ENCODE results near the gene COX15. TPM values are rescaled to one million over a fixed set of nuclear protein-coding genes. Genes with fewer than 3 reads are reported as not detected.
"Not testable (repeated sequence)": the region's sequence is repeated elsewhere in the genome, so short reads cannot be mapped to it uniquely, and the experiment has no call there.

The COX15 gene
- total and polyA plus RNA-seq, 2 donors (not counting 1 experiment from before 2014, with no cell fraction given), result 26.4 to 43.9 TPM

- Histone ChIP-seq H3K27me3 (ENCODE audit: control insufficient read depth, insufficient read depth, low read length) (no peaks in the 10 kb centered on the region), H3K9me3 (ENCODE audit: control insufficient read depth, insufficient read depth, low read depth, low read length) (no peaks in the 10 kb centered on the region), H3K9ac (ENCODE audit: insufficient read depth, low read length) (no peak overlapping the region), H4K20me1 (ENCODE audit: control insufficient read depth, extremely low read depth, insufficient read depth, low read length) (no peaks in the 10 kb centered on the region), H3K4me2 (ENCODE audit: extremely low read depth, insufficient read depth, low read length) (no peak overlapping the region), H3K79me2 (ENCODE audit: control insufficient read depth, insufficient read depth, low read length) (no peaks in the 10 kb centered on the region), H3K4me1 (ENCODE audit: control insufficient read depth, extremely low read depth, insufficient read depth, low read length) (peaks cover 5% of the 10 kb centered on the region), H3K36me3 (ENCODE audit: control insufficient read depth, insufficient read depth, low read length) (no peaks in the 10 kb centered on the region), H3K4me3 (replicated peaks in 1 of 4; ENCODE audit: control extremely low read depth in 1 of 4, insufficient read depth in 1 of 4, low read depth in 3 of 4, low read length in 4 of 4) (no peak overlapping the region), H2AFZ (ENCODE audit: low read length) (no peak overlapping the region), H3K27ac (ENCODE audit: insufficient read depth, low read length) (no peak overlapping the region)
- DNase-seq (ENCODE audit: low read depth in 2 of 2), result no peak
- TF ChIP-seq CTCF (conservative IDR thresholded peaks at IDR 0.05 in 1 of 2, IDR thresholded peaks at IDR 0.05 in 1 of 2; ENCODE audit: low read depth in 1 of 2, low read length in 2 of 2) (no peak), EZH2 (IDR thresholded peaks at IDR 0.05; ENCODE audit: low read length, missing control alignments) (no peak)
Measured at GRCh38 chr10:99740933-99741559, 9.1 kb upstream of the COX15 start.

- TF ChIP-seq CTCF (conservative IDR thresholded peaks at IDR 0.05 in 1 of 2, IDR thresholded peaks at IDR 0.05 in 1 of 2; ENCODE audit: low read depth in 1 of 2, low read length in 2 of 2) (no peak), EZH2 (IDR thresholded peaks at IDR 0.05; ENCODE audit: low read length, missing control alignments) (no peak)
- H3K79me2 ChIP-seq (ENCODE audit: control insufficient read depth, insufficient read depth, low read length), result no peaks in the 10 kb centered on the region
- no peaks in the 10 kb centered on the region for H3K9me3 ChIP-seq (ENCODE audit: control insufficient read depth, insufficient read depth, low read depth, low read length)
- H3K36me3 ChIP-seq (ENCODE audit: control insufficient read depth, insufficient read depth, low read length), result no peaks in the 10 kb centered on the region
- H3K27ac ChIP-seq (ENCODE audit: insufficient read depth, low read length), result no peak overlapping the region
- no peak overlapping the region for H3K9ac ChIP-seq (ENCODE audit: insufficient read depth, low read length)
- no peak overlapping the region for H3K4me3 ChIP-seq (replicated peaks in 1 of 4; ENCODE audit: control extremely low read depth in 1 of 4, insufficient read depth in 1 of 4, low read depth in 3 of 4, low read length in 4 of 4)
- H4K20me1 ChIP-seq (ENCODE audit: control insufficient read depth, extremely low read depth, insufficient read depth, low read length), result no peaks in the 10 kb centered on the region
- H3K27me3 ChIP-seq (ENCODE audit: control insufficient read depth, insufficient read depth, low read length), result no peaks in the 10 kb centered on the region
- H2AFZ ChIP-seq (ENCODE audit: low read length), result no peak overlapping the region
- no peak overlapping the region for H3K4me2 ChIP-seq (ENCODE audit: extremely low read depth, insufficient read depth, low read length)
- peaks cover 5% of the 10 kb centered on the region for H3K4me1 ChIP-seq (ENCODE audit: control insufficient read depth, extremely low read depth, insufficient read depth, low read length)
- DNase-seq (ENCODE audit: low read depth in 2 of 2), result no peak
Measured at GRCh38 chr10:99740260-99740659, 8.3 kb upstream of the COX15 start.

GRCh38 chr10:99734111-99734510 lies 2.2 kb upstream of the COX15 start:
- not testable (repeated sequence) for H3K9ac ChIP-seq (ENCODE audit: insufficient read depth, low read length); H2AFZ ChIP-seq (ENCODE audit: low read length); H3K4me1 ChIP-seq (ENCODE audit: control insufficient read depth, extremely low read depth, insufficient read depth, low read length); H3K4me2 ChIP-seq (ENCODE audit: extremely low read depth, insufficient read depth, low read length); H3K27ac ChIP-seq (ENCODE audit: insufficient read depth, low read length); H4K20me1 ChIP-seq (ENCODE audit: control insufficient read depth, extremely low read depth, insufficient read depth, low read length); H3K9me3 ChIP-seq (ENCODE audit: control insufficient read depth, insufficient read depth, low read depth, low read length); H3K4me3 ChIP-seq (replicated peaks in 1 of 4; ENCODE audit: control extremely low read depth in 1 of 4, insufficient read depth in 1 of 4, low read depth in 3 of 4, low read length in 4 of 4); DNase-seq (ENCODE audit: low read depth in 2 of 2); H3K27me3 ChIP-seq (ENCODE audit: control insufficient read depth, insufficient read depth, low read length); H3K36me3 ChIP-seq (ENCODE audit: control insufficient read depth, insufficient read depth, low read length)
- H3K79me2 ChIP-seq (ENCODE audit: control insufficient read depth, insufficient read depth, low read length), result peaks cover 14% of the 10 kb centered on the region

Data from fibroblast of lung (primary cell).